ENCODE measurements around the gene PCSK2. TPM values are rescaled to one million over a fixed set of nuclear protein-coding genes. Genes with fewer than 3 reads are reported as not detected.

Gene PCSK2
- polyA plus RNA-seq, 1 donor from 2014 or later: 27.9 TPM

DNA sequence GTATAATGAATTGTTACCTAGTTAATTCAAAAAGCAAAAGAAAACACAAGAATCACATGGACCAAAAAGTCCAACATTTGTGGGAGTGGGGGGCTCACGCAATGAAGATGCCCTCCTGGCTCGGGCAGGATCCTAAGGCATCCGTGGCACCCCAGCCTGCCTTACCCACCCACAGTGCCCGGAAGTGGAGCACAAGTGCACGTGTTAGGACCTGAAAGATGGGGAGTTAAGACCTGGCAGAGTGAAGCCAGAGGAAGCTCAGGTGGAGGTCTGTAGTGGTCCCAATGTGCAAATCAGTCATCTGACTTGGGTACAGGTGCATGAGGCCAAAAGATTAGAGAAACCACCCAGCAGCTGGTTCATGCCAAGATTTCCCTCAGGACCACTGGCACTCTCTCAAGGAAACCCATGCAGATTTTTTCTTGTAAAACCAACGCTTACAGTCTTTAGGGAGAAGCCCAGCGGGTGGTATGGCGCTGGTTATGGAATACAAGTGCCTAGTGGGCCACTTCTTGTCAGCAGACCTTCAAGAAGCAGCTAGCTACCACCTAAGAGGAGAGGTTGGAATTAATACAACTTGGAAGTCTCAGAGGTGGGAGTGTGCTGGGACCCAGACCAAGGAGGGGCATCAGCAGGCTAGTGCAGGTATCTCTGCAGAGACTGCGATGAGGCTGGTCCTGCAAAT, 262.2 kb downstream of the PCSK2 start:
- no peak overlapping the region for H2AFZ ChIP-seq (ENCODE audit: low read depth, low read length)
- H3K9ac ChIP-seq (ENCODE audit: low read length): no peak overlapping the region
- H3K79me2 ChIP-seq (replicated peaks; ENCODE audit: insufficient read depth, low read length): no peaks in the 10 kb centered on the region
- no peaks in the 10 kb centered on the region for H3K27me3 ChIP-seq (ENCODE audit: insufficient read depth, low read depth, low read length)
- H3K4me3 ChIP-seq (ENCODE audit: low read length): no peak overlapping the region
- TF ChIP-seq SMC3 (conservative IDR thresholded peaks at IDR 0.05; ENCODE audit: poor library complexity) (no peak), MXI1 (conservative IDR thresholded peaks at IDR 0.05; ENCODE audit: poor library complexity, severe bottlenecking) (no peak), POLR2AphosphoS5 (IDR thresholded peaks at IDR 0.05) (no peak), EP300 (conservative IDR thresholded peaks at IDR 0.05; ENCODE audit: poor library complexity, severe bottlenecking) (no peak)
- TF ChIP-seq, protein P1, sequence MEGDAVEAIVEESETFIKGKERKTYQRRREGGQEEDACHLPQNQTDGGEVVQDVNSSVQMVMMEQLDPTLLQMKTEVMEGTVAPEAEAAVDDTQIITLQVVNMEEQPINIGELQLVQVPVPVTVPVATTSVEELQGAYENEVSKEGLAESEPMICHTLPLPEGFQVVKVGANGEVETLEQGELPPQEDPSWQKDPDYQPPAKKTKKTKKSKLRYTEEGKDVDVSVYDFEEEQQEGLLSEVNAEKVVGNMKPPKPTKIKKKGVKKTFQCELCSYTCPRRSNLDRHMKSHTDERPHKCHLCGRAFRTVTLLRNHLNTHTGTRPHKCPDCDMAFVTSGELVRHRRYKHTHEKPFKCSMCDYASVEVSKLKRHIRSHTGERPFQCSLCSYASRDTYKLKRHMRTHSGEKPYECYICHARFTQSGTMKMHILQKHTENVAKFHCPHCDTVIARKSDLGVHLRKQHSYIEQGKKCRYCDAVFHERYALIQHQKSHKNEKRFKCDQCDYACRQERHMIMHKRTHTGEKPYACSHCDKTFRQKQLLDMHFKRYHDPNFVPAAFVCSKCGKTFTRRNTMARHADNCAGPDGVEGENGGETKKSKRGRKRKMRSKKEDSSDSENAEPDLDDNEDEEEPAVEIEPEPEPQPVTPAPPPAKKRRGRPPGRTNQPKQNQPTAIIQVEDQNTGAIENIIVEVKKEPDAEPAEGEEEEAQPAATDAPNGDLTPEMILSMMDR (IDR thresholded peaks at IDR 0.05; ENCODE audit: poor library complexity, severe bottlenecking): no peak
- H3K36me3 ChIP-seq (ENCODE audit: insufficient read depth, low read length): no peaks in the 10 kb centered on the region
- no peak overlapping the region for H3K27ac ChIP-seq (ENCODE audit: low read length)
- no peaks in the 10 kb centered on the region for H3K9me2 ChIP-seq (ENCODE audit: insufficient read depth, low read length)
- no peaks in the 10 kb centered on the region for H3K9me3 ChIP-seq (ENCODE audit: low read length)
- no peaks in the 10 kb centered on the region for H4K20me1 ChIP-seq (ENCODE audit: insufficient read depth)
- no peak overlapping the region for H3K4me2 ChIP-seq (ENCODE audit: low read length)
- H3F3A ChIP-seq (ENCODE audit: insufficient read depth, low read length, poor library complexity, severe bottlenecking): no peaks in the 10 kb centered on the region

DNA sequence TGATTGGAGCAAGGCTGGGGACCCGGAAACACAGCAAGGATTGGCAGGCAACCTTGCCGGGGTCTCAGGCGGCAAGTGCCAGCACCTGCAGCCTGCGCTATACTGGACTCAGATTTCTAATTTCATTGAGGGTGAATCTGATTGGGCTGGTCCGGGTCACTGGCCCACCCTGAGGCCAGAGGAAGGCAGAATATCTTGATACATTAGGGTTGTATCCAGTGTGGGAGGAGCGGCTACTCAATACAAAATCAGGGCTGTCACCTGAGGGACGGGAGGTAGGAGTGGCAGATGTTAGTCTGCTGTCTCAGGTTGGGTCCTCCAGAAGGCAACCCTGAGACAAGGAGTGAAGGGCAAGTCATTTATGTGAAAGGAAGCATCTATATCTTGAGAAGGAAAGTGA, 263.7 kb downstream of the PCSK2 start:
- no peaks in the 10 kb centered on the region for H3K9me3 ChIP-seq (ENCODE audit: low read length)
- H2AFZ ChIP-seq (ENCODE audit: low read depth, low read length): no peak overlapping the region
- H3K4me2 ChIP-seq (ENCODE audit: low read length): no peak overlapping the region
- H3K9ac ChIP-seq (ENCODE audit: low read length): no peak overlapping the region
- H3K27me3 ChIP-seq (ENCODE audit: insufficient read depth, low read depth, low read length): no peaks in the 10 kb centered on the region
- no peak overlapping the region for H3K4me3 ChIP-seq (ENCODE audit: low read length)
- no peaks in the 10 kb centered on the region for H3K36me3 ChIP-seq (ENCODE audit: insufficient read depth, low read length)
- no peaks in the 10 kb centered on the region for H3K9me2 ChIP-seq (ENCODE audit: insufficient read depth, low read length)
- TF ChIP-seq RAD21 (conservative IDR thresholded peaks at IDR 0.05) (no peak), MXI1 (conservative IDR thresholded peaks at IDR 0.05; ENCODE audit: poor library complexity, severe bottlenecking) (no peak), EZH2 (IDR thresholded peaks at IDR 0.05; ENCODE audit: borderline replicate concordance, insufficient read depth, low read length, poor library complexity, severe bottlenecking) (no peak), SMC3 (conservative IDR thresholded peaks at IDR 0.05; ENCODE audit: poor library complexity) (no peak), EP300 (conservative IDR thresholded peaks at IDR 0.05; ENCODE audit: poor library complexity, severe bottlenecking) (no peak)
- TF ChIP-seq, protein P2, sequence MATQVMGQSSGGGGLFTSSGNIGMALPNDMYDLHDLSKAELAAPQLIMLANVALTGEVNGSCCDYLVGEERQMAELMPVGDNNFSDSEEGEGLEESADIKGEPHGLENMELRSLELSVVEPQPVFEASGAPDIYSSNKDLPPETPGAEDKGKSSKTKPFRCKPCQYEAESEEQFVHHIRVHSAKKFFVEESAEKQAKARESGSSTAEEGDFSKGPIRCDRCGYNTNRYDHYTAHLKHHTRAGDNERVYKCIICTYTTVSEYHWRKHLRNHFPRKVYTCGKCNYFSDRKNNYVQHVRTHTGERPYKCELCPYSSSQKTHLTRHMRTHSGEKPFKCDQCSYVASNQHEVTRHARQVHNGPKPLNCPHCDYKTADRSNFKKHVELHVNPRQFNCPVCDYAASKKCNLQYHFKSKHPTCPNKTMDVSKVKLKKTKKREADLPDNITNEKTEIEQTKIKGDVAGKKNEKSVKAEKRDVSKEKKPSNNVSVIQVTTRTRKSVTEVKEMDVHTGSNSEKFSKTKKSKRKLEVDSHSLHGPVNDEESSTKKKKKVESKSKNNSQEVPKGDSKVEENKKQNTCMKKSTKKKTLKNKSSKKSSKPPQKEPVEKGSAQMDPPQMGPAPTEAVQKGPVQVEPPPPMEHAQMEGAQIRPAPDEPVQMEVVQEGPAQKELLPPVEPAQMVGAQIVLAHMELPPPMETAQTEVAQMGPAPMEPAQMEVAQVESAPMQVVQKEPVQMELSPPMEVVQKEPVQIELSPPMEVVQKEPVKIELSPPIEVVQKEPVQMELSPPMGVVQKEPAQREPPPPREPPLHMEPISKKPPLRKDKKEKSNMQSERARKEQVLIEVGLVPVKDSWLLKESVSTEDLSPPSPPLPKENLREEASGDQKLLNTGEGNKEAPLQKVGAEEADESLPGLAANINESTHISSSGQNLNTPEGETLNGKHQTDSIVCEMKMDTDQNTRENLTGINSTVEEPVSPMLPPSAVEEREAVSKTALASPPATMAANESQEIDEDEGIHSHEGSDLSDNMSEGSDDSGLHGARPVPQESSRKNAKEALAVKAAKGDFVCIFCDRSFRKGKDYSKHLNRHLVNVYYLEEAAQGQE (IDR thresholded peaks at IDR 0.05; ENCODE audit: borderline replicate concordance): no peak
- TF ChIP-seq, protein P1 (IDR thresholded peaks at IDR 0.05; ENCODE audit: poor library complexity, severe bottlenecking): no peak
- no peaks in the 10 kb centered on the region for H3F3A ChIP-seq (ENCODE audit: insufficient read depth, low read length, poor library complexity, severe bottlenecking)
- H3K27ac ChIP-seq (ENCODE audit: low read length): no peak overlapping the region
- H4K20me1 ChIP-seq (ENCODE audit: insufficient read depth): no peaks in the 10 kb centered on the region
- H3K79me2 ChIP-seq (replicated peaks; ENCODE audit: insufficient read depth, low read length): no peaks in the 10 kb centered on the region
